ENCODE data around the gene AZIN2. TPM values are rescaled to one million over a fixed set of nuclear protein-coding genes. Genes with fewer than 3 reads are reported as not detected.

AZIN2 gene
- total and polyA plus RNA-seq, 2 of the 13 experiments (the other 11 are each of a cell fraction or from before 2014, with no cell fraction given), result 1.7 to 3.5 TPM

DNA sequence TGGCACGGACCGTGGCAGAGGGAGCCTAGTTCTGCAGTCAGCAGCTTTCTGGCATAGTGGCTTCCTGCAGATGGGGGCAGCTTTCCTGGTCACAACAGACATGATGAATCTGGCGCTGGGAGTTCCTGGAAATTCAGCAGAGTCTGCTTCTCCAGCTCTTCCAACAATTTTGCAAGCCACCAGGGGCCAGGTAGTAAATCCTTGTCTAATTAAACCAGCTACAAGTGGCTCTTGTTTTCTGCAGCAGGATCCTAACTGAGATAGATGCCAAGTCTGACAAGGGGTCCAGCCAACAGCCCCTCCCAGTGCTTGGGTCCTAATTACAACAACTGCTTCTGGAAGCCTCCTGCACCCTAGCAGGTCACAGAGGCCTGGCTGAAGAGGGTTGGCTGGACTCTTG is 65.0 kb downstream of the AZIN2 start:
- H4K20me1 ChIP-seq (ENCODE audit: insufficient read depth, low read length), result no peaks in the 10 kb centered on the region
- no peak overlapping the region for H3K27ac ChIP-seq (ENCODE audit: extremely low read length, insufficient read depth, low read length)
- CTCF ChIA-PET (ENCODE audit: low intra/inter-chr PET ratio, low total read pairs), result no interaction called here
- ATAC-seq, result no peak
- no peak overlapping the region for H3K9ac ChIP-seq (ENCODE audit: insufficient read depth, low read depth, low read length)
- no TSS peak for BruUV-seq (replicated peaks)
- no peak overlapping the region for H2AFZ ChIP-seq (ENCODE audit: low read length)
- no peak overlapping the region for H3K4me3 ChIP-seq (replicated peaks in 1 of 3; ENCODE audit: insufficient read depth in 1 of 3, low read depth in 2 of 3, low read length in 3 of 3)
- FAIRE-seq, result no peak
- intact Hi-C loops (cut with micrococcal nuclease; ENCODE audit: unreplicated experiment), result no loop called here
- H3K27me3 ChIP-seq (ENCODE audit: control insufficient read depth in 1 of 2, insufficient read depth in 2 of 2, low read length in 2 of 2), result no peaks in the 10 kb centered on the region; a peak in 1 of 5 replicates
- in situ Hi-C loops (cut with HindIII; ENCODE audit: extremely low pct_ligation_motif_present, low pct_unique_long_range_greater_than_20kb), result no loop called here
- H3K9me3 ChIP-seq (ENCODE audit: low read length), result no peaks in the 10 kb centered on the region
- no peaks in the 10 kb centered on the region; a peak in 1 of 5 replicates for H3K36me3 ChIP-seq (replicated peaks in 1 of 2; ENCODE audit: control insufficient read depth in 1 of 2, insufficient read depth in 2 of 2, low read length in 2 of 2)
- WGBS (ENCODE audit: low lambda C conversion rate), result 100% methylated on average over 2 of the region's 3 CpGs
- no peak overlapping the region for H3K4me2 ChIP-seq (ENCODE audit: low read depth, low read length)
- H3K79me2 ChIP-seq (ENCODE audit: insufficient read depth, low read length), result no peaks in the 10 kb centered on the region
- no peak for DNase-seq (ENCODE audit: low spot score)
- POLR2A ChIA-PET, result no interaction called here
- TF ChIP-seq ZFX (CRISPR knock-in tag; IDR thresholded peaks at IDR 0.05; ENCODE audit: low read depth) (no peak), ZNF605 (CRISPR knock-in tag; IDR thresholded peaks at IDR 0.05) (no peak), SRY (CRISPR knock-in tag; IDR thresholded peaks at IDR 0.05) (no peak), ZNF30 (CRISPR knock-in tag; IDR thresholded peaks at IDR 0.05) (no peak), PPARG (CRISPR knock-in tag; conservative IDR thresholded peaks at IDR 0.05) (no peak), ZNF256 (CRISPR knock-in tag; conservative IDR thresholded peaks at IDR 0.05) (no peak), ZSCAN30 (CRISPR knock-in tag; IDR thresholded peaks at IDR 0.05) (no peak), NFYC (CRISPR knock-in tag; IDR thresholded peaks at IDR 0.05) (no peak), ZNF772 (CRISPR knock-in tag; IDR thresholded peaks at IDR 0.05) (no peak), YEATS2 (CRISPR knock-in tag; IDR thresholded peaks at IDR 0.05; ENCODE audit: borderline replicate concordance) (no peak), MTF1 (CRISPR knock-in tag; IDR thresholded peaks at IDR 0.05) (no peak)
- TF ChIP-seq, protein P1, sequence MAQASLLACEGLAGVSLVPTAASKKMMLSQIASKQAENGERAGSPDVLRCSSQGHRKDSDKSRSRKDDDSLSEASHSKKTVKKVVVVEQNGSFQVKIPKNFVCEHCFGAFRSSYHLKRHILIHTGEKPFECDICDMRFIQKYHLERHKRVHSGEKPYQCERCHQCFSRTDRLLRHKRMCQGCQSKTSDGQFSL (CRISPR knock-in tag; IDR thresholded peaks at IDR 0.05), result no peak
- TF ChIP-seq, protein P2, sequence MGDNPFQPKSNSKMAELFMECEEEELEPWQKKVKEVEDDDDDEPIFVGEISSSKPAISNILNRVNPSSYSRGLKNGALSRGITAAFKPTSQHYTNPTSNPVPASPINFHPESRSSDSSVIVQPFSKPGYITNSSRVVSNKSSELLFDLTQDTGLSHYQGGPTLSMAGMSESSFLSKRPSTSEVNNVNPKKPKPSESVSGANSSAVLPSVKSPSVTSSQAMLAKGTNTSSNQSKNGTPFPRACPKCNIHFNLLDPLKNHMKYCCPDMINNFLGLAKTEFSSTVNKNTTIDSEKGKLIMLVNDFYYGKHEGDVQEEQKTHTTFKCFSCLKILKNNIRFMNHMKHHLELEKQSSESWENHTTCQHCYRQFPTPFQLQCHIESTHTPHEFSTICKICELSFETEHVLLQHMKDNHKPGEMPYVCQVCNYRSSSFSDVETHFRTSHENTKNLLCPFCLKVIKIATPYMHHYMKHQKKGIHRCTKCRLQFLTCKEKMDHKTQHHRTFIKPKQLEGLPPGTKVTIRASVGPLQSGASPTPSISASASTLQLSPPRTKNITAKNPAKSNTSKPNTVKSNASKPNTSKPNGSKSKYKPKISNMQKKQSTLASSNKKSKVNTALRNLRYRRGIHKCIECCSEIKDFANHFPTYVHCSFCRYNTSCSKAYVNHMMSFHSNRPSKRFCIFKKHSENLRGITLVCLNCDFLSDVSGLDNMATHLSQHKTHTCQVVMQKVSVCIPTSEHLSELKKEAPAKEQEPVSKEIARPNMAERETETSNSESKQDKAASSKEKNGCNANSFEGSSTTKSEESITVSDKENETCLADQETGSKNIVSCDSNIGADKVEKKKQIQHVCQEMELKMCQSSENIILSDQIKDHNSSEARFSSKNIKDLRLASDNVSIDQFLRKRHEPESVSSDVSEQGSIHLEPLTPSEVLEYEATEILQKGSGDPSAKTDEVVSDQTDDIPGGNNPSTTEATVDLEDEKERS (CRISPR knock-in tag; IDR thresholded peaks at IDR 0.05), result no peak
- peaks cover under 1% of the 10 kb centered on the region; the same call in 1 of the 2 replicates for H3K4me1 ChIP-seq (ENCODE audit: insufficient read depth, low read length)

Data from HepG2 (cell line).